ENCODE measurements around the gene EIF2B2. TPM values are rescaled to one million over a fixed set of nuclear protein-coding genes. Genes with fewer than 3 reads are reported as not detected.

The EIF2B2 gene
- total RNA-seq, 1 experiment from 2014 or later, result 139 TPM

GRCh38 chr14:75030147-75030546 lies 27.4 kb downstream of the EIF2B2 start:
- Histone ChIP-seq H3K4me2 (no peak overlapping the region), H3K4me1 (replicated peaks; ENCODE audit: insufficient read depth) (no peaks in the 10 kb centered on the region), H3K27me3 (ENCODE audit: insufficient read depth, low read depth) (no peaks in the 10 kb centered on the region), H2AFZ (no peak overlapping the region), H3K4me3 (no peak overlapping the region), H3K9me2 (ENCODE audit: insufficient read depth) (no peaks in the 10 kb centered on the region), H3K36me3 (ENCODE audit: low read depth) (peaks cover 50% of the 10 kb centered on the region), H3K9me3 (ENCODE audit: insufficient read depth, low read depth) (no peaks in the 10 kb centered on the region), H4K20me1 (ENCODE audit: insufficient read depth) (no peaks in the 10 kb centered on the region), H3F3A (ENCODE audit: insufficient read depth, low read depth) (0 out of 2 replicates have a peak, but pooled peaks cover 3% of the 10 kb centered on the region), H3K27ac (no peak overlapping the region), H3K79me2 (ENCODE audit: low read depth) (no peaks in the 10 kb centered on the region)
- ChIA-PET CTCF (interaction anchor here (1.0 kb wide), 1 partner anchor 52 kb away, joined by 3 read pairs; no protein-coding TSS in a partner anchor), POLR2A (ENCODE audit: unreplicated experiment) (interaction anchor here (0.6 to 0.7 kb wide), 3 partner anchors 85 to 1205 kb away, joined by 3 to 12 read pairs (median 3); no protein-coding TSS in a partner anchor)
- no peak for DNase-seq
- TF ChIP-seq EZH2 (IDR thresholded peaks at IDR 0.05; ENCODE audit: low read depth) (no peak), CTCF (conservative IDR thresholded peaks at IDR 0.05) (no peak)
- intact Hi-C loops (cut with micrococcal nuclease; ENCODE audit: unreplicated experiment), result no loop called here
- BruUV-seq (replicated peaks), result no TSS peak

GRCh38 chr14:75032939-75033338 lies 30.2 kb downstream of the EIF2B2 start:
- no peaks in the 10 kb centered on the region for H3K9me2 ChIP-seq (ENCODE audit: insufficient read depth)
- no peak overlapping the region for H3K4me2 ChIP-seq
- no peak overlapping the region for H2AFZ ChIP-seq
- no peaks in the 10 kb centered on the region for H4K20me1 ChIP-seq (ENCODE audit: insufficient read depth)
- intact Hi-C loops (cut with micrococcal nuclease; ENCODE audit: unreplicated experiment), result no loop called here
- POLR2A ChIA-PET (ENCODE audit: unreplicated experiment), result interaction anchor here (0.6 kb wide), 1 partner anchor 17 kb away, joined by 4 read pairs; no protein-coding TSS in a partner anchor
- no TSS peak for BruUV-seq (replicated peaks)
- H3K36me3 ChIP-seq (ENCODE audit: low read depth), result peaks cover 48% of the 10 kb centered on the region
- H3K27me3 ChIP-seq (ENCODE audit: insufficient read depth, low read depth), result no peaks in the 10 kb centered on the region
- H3K4me3 ChIP-seq, result no peak overlapping the region
- no peaks in the 10 kb centered on the region for H3K79me2 ChIP-seq (ENCODE audit: low read depth)
- TF ChIP-seq EZH2 (IDR thresholded peaks at IDR 0.05; ENCODE audit: low read depth) (no peak), CTCF (conservative IDR thresholded peaks at IDR 0.05) (no peak)
- 0 out of 2 replicates have a peak, but pooled peaks cover 3% of the 10 kb centered on the region for H3F3A ChIP-seq (ENCODE audit: insufficient read depth, low read depth)
- no peaks in the 10 kb centered on the region for H3K4me1 ChIP-seq (replicated peaks; ENCODE audit: insufficient read depth)
- CTCF ChIA-PET, result no interaction called here
- DNase-seq, result no peak
- H3K9me3 ChIP-seq (ENCODE audit: insufficient read depth, low read depth), result no peaks in the 10 kb centered on the region
- no peak overlapping the region for H3K27ac ChIP-seq

- Histone ChIP-seq H3K27ac (no peak overlapping the region), H3K4me2 (no peak overlapping the region), H2AFZ (no peak overlapping the region), H3K79me2 (ENCODE audit: low read depth) (peaks cover 18% of the 10 kb centered on the region), H3K4me3 (no peak overlapping the region), H4K20me1 (ENCODE audit: insufficient read depth) (no peaks in the 10 kb centered on the region), H3K4me1 (replicated peaks; ENCODE audit: insufficient read depth) (peaks cover 38% of the 10 kb centered on the region), H3F3A (ENCODE audit: insufficient read depth, low read depth) (peaks cover 18% of the 10 kb centered on the region; the same call in 1 of the 2 replicates), H3K36me3 (ENCODE audit: low read depth) (peaks cover 31% of the 10 kb centered on the region), H3K9me2 (ENCODE audit: insufficient read depth) (no peaks in the 10 kb centered on the region), H3K27me3 (ENCODE audit: insufficient read depth, low read depth) (no peaks in the 10 kb centered on the region), H3K9me3 (ENCODE audit: insufficient read depth, low read depth) (no peaks in the 10 kb centered on the region)
- intact Hi-C loops (cut with micrococcal nuclease; ENCODE audit: unreplicated experiment), result loop anchor here (2.0 kb wide), 1 partner anchor 22 kb away; no protein-coding TSS in a partner anchor
- CTCF ChIA-PET, result no interaction called here
- POLR2A ChIA-PET (ENCODE audit: unreplicated experiment), result no interaction called here
- no peak for DNase-seq
- no TSS peak for BruUV-seq (replicated peaks)
- TF ChIP-seq CTCF (conservative IDR thresholded peaks at IDR 0.05) (no peak), EZH2 (IDR thresholded peaks at IDR 0.05; ENCODE audit: low read depth) (no peak)
Observed at GRCh38 chr14:75040507-75040906, 37.8 kb downstream of the EIF2B2 start.

Measured in PC-9 (cell line).